ENCODE results near the gene PPP2R3B. TPM values are rescaled to one million over a fixed set of nuclear protein-coding genes. Genes with fewer than 3 reads are reported as not detected.
"Not testable (repeated sequence)": the region's sequence is repeated elsewhere in the genome, so short reads cannot be mapped to it uniquely, and the experiment has no call there.

Gene PPP2R3B
- total RNA-seq, 1 experiment from 2014 or later = 13.7 TPM

GRCh38 chrX:420496-421223 is 34.0 kb upstream of the PPP2R3B start:
- TF ChIP-seq CTCF (IDR thresholded peaks at IDR 0.05; ENCODE audit: unreplicated experiment) = no peak
- H3K4me3 Mint-ChIP-seq (ENCODE audit: unreplicated experiment) = no peak overlapping the region
- ChIA-PET CTCF (no interaction called here), POLR2A (no interaction called here)
- no peaks in the 10 kb centered on the region for H3K4me1 Mint-ChIP-seq (ENCODE audit: insufficient read depth, unreplicated experiment)
- H3K27ac Mint-ChIP-seq (ENCODE audit: low read depth, unreplicated experiment) = no peak overlapping the region
- H3K9me3 Mint-ChIP-seq (ENCODE audit: unreplicated experiment) = peaks cover 8% of the 10 kb centered on the region
- no peak for DNase-seq (ENCODE audit: unreplicated experiment)
- no TSS peak for BruUV-seq (replicated peaks)
- H3K36me3 Mint-ChIP-seq (ENCODE audit: insufficient read depth, unreplicated experiment) = no peaks in the 10 kb centered on the region
- intact Hi-C loops (cut with micrococcal nuclease) = no loop called here
- no peaks in the 10 kb centered on the region for H3K27me3 Mint-ChIP-seq (ENCODE audit: insufficient read depth, unreplicated experiment)

GRCh38 chrX:418927-419729 is 32.4 kb upstream of the PPP2R3B start:
- CTCF ChIA-PET = no interaction called here
- Mint-ChIP-seq H3K4me3 (ENCODE audit: unreplicated experiment) (no peak overlapping the region), H3K4me1 (ENCODE audit: insufficient read depth, unreplicated experiment) (no peaks in the 10 kb centered on the region), H3K27ac (ENCODE audit: low read depth, unreplicated experiment) (no peak overlapping the region), H3K36me3 (ENCODE audit: insufficient read depth, unreplicated experiment) (no peaks in the 10 kb centered on the region), H3K27me3 (ENCODE audit: insufficient read depth, unreplicated experiment) (no peaks in the 10 kb centered on the region), H3K9me3 (ENCODE audit: unreplicated experiment) (peaks cover 6% of the 10 kb centered on the region)
- BruUV-seq (replicated peaks) = no TSS peak
- POLR2A ChIA-PET = no interaction called here
- TF ChIP-seq CTCF (IDR thresholded peaks at IDR 0.05; ENCODE audit: unreplicated experiment) = no peak
- intact Hi-C loops (cut with micrococcal nuclease) = no loop called here
- no peak for DNase-seq (ENCODE audit: unreplicated experiment)

GRCh38 chrX:415498-415897 is 28.8 kb upstream of the PPP2R3B start:
- POLR2A ChIA-PET; DNase-seq (ENCODE audit: unreplicated experiment); H3K4me1 Mint-ChIP-seq (ENCODE audit: insufficient read depth, unreplicated experiment); BruUV-seq (replicated peaks); H3K9me3 Mint-ChIP-seq (ENCODE audit: unreplicated experiment); H3K27ac Mint-ChIP-seq (ENCODE audit: low read depth, unreplicated experiment); H3K36me3 Mint-ChIP-seq (ENCODE audit: insufficient read depth, unreplicated experiment); intact Hi-C loops (cut with micrococcal nuclease); CTCF ChIA-PET; H3K27me3 Mint-ChIP-seq (ENCODE audit: insufficient read depth, unreplicated experiment); H3K4me3 Mint-ChIP-seq (ENCODE audit: unreplicated experiment): not testable (repeated sequence)

- Mint-ChIP-seq H3K27ac (ENCODE audit: low read depth, unreplicated experiment) (no peak overlapping the region), H3K4me3 (ENCODE audit: unreplicated experiment) (no peak overlapping the region), H3K36me3 (ENCODE audit: insufficient read depth, unreplicated experiment) (no peaks in the 10 kb centered on the region), H3K27me3 (ENCODE audit: insufficient read depth, unreplicated experiment) (no peaks in the 10 kb centered on the region), H3K4me1 (ENCODE audit: insufficient read depth, unreplicated experiment) (no peaks in the 10 kb centered on the region), H3K9me3 (ENCODE audit: unreplicated experiment) (peaks cover 7% of the 10 kb centered on the region)
- DNase-seq (ENCODE audit: unreplicated experiment) = no peak
- ChIA-PET POLR2A (no interaction called here), CTCF (no interaction called here)
- BruUV-seq (replicated peaks) = no TSS peak
- TF ChIP-seq CTCF (IDR thresholded peaks at IDR 0.05; ENCODE audit: unreplicated experiment) = no peak
- intact Hi-C loops (cut with micrococcal nuclease) = no loop called here
Observed at GRCh38 chrX:413322-414201, 26.9 kb upstream of the PPP2R3B start.
